WERI-Rb-1 (cell line): ENCODE measurements around the gene GNG14.

ENCODE experiments used
- DNase-seq: peaks from one replicate; pipeline ENCODE4 v3.0.0-alpha.2; 2020
- H3K27ac ChIP-seq: fragments of 250-450 bp; sonication (Bioruptor Pico); 2 replicates; pipeline ENCODE4 v1.5.1; 2020; ENCODE audit warnings: mild to moderate bottlenecking, moderate library complexity
- H3K27me3 ChIP-seq: fragments of 250-450 bp; sonication (Bioruptor Pico); 2 replicates; pipeline ENCODE4 v1.5.1; 2021; ENCODE audit warnings: mild to moderate bottlenecking, low read depth, moderate library complexity; ENCODE audit not compliant: insufficient read depth, severe bottlenecking
- H3K36me3 ChIP-seq: fragments of 250-450 bp; sonication (Bioruptor Pico); 2 replicates; pipeline ENCODE4 v1.5.1; 2020; ENCODE audit warnings: mild to moderate bottlenecking, moderate library complexity
- H3K4me3 ChIP-seq: 2 replicates; pipeline ENCODE4 v1.5.1; 2011; ENCODE audit warnings: low read depth, mild to moderate bottlenecking, control low read depth, low read length
- H3K9me3 ChIP-seq: fragments of 250-450 bp; sonication (Bioruptor Pico); 2 replicates; pipeline ENCODE4 v1.5.1; 2021; ENCODE audit warnings: mild to moderate bottlenecking, moderate library complexity; ENCODE audit not compliant: severe bottlenecking
- TF ChIP-seq, protein P1 (sequence below): IDR thresholded peaks from 2 replicates; pipeline ENCODE4 v1.5.1; 2011; ENCODE audit warnings: low read depth, mild to moderate bottlenecking, control low read depth, inconsistent platforms, low read length

GNG14 gene

DNA sequence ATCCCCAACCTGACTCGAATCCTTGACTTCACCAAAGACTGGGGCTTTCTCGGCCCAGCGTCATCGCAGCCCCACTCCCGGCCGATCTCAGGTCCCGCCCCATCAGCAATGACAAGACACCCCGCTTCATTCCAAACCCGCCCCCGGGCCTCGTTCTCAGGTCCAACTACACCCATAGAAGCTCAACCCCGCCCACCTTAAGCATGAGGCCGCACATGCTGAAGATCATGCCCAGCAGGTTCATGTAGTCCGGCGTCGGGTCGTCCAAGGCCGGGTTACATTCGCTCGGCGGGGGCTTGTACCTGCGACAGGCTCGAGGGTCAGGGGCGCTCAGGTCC is 18.9 kb upstream of the GNG14 start:
- TF ChIP-seq, protein P1, sequence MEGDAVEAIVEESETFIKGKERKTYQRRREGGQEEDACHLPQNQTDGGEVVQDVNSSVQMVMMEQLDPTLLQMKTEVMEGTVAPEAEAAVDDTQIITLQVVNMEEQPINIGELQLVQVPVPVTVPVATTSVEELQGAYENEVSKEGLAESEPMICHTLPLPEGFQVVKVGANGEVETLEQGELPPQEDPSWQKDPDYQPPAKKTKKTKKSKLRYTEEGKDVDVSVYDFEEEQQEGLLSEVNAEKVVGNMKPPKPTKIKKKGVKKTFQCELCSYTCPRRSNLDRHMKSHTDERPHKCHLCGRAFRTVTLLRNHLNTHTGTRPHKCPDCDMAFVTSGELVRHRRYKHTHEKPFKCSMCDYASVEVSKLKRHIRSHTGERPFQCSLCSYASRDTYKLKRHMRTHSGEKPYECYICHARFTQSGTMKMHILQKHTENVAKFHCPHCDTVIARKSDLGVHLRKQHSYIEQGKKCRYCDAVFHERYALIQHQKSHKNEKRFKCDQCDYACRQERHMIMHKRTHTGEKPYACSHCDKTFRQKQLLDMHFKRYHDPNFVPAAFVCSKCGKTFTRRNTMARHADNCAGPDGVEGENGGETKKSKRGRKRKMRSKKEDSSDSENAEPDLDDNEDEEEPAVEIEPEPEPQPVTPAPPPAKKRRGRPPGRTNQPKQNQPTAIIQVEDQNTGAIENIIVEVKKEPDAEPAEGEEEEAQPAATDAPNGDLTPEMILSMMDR = no peak
- Histone ChIP-seq H3K36me3 (peaks cover 55% of the 10 kb centered on the region), H3K27ac (peak overlapping the region; percentile 98), H3K4me3 (peak overlapping the region; percentile 88), H3K9me3 (no peaks in the 10 kb centered on the region), H3K27me3 (no peaks in the 10 kb centered on the region)
- peak; percentile 55 for DNase-seq

DNA sequence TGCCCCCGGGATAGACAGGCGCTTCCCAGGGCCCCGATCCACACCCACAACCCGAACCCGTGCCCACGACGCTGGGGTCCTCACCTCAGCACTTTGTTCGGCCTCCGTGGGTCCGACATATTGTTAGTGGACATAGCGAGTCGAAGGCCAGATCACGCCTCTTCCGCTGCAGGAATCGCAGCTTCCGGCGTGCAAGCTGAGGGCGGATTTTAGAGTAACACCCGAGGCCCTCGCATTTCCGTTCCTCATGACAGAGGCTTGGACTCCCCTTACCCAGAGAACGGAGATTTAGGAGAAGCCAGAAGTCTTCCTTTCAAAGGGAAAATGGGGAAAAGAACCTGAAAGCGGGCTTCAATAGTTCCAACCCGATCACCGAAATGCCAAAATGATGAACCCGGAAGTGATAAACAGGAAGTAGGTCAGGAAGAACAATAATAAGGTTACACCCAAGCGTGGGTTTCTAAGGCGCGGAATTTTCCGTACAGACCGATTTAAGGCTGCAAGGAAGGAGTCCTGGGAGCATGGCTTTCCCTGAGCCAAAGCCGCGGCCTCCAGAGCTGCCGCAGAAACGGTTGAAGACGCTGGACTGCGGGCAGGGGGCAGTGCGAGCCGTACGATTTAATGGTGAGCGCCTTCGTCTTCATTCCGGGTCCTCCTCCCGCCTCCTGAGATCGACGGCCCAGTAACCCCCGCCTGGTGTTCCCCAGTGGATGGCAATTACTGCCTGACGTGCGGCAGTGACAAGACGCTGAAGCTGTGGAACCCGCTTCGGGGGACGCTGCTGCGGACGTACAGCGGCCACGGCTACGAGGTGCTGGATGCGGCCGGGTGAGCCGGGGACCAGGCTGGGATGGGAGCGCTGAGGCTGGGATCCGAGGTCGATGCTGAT is 18.3 kb upstream of the GNG14 start:
- peak; percentile 75 for DNase-seq
- H3K27me3 ChIP-seq = no peaks in the 10 kb centered on the region
- H3K36me3 ChIP-seq = peaks cover 61% of the 10 kb centered on the region
- H3K27ac ChIP-seq = peak overlapping the region; percentile 98
- no peaks in the 10 kb centered on the region for H3K9me3 ChIP-seq
- H3K4me3 ChIP-seq = peak overlapping the region; percentile 88
- TF ChIP-seq, protein P1 = 0 out of 2 replicates have a peak, but pooled peaks have one; percentile 1

DNA sequence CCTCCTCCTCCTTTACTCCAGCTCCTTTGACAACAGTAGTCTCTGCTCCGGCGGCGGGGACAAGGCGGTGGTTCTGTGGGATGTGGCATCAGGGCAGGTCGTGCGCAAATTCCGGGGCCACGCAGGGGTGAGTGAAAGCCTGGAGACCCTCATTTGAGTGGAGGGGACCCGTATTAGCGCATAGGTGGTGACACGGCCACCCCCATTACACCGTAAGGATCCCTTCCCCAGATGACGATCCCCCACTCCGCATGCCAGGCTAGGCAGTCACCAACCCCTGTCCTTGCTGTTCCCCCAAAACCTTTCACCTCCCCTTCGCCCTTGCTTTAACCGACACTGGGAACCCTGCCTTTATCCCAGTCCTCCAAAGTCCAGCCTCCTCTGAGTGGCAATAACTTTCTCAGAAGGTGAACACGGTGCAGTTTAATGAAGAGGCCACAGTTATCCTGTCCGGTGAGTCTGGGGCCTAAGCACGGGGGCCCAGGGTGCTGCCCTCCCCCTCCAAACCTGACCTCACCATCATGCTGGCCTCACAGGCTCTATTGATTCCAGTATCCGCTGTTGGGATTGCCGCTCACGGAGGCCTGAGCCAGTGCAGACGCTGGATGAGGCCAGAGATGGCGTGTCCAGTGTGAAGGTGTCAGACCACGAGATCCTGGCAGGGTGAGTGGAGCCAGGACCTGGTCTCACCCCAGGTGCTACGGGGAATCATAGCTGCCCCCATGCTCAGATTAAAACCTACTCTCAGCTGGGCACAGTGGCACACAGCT is 17.5 kb upstream of the GNG14 start:
- no peaks in the 10 kb centered on the region for H3K27me3 ChIP-seq
- peak overlapping the region; percentile 98 for H3K27ac ChIP-seq
- no peaks in the 10 kb centered on the region for H3K9me3 ChIP-seq
- TF ChIP-seq, protein P1 = no peak
- DNase-seq = no peak
- H3K36me3 ChIP-seq = peaks cover 63% of the 10 kb centered on the region
- H3K4me3 ChIP-seq = peak overlapping the region; percentile 88

DNA sequence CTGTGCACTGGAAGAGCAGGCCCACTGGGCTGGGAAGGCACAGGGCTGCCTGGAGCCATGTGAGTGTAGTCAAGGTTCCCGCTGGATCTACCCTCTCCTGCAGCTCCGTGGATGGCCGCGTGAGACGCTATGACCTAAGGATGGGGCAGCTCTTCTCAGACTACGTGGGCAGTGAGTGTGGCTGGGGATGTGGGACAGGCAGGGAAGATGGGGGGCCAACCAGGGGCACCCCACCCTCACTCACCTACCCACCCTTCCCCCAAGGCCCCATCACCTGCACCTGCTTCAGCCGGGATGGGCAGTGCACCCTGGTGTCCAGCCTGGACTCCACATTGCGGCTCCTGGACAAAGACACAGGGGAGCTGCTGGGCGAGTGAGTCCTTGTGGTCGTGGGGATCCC is 15.1 kb upstream of the GNG14 start:
- no peak overlapping the region for H3K4me3 ChIP-seq
- TF ChIP-seq, protein P1 = no peak
- DNase-seq = no peak

DNA sequence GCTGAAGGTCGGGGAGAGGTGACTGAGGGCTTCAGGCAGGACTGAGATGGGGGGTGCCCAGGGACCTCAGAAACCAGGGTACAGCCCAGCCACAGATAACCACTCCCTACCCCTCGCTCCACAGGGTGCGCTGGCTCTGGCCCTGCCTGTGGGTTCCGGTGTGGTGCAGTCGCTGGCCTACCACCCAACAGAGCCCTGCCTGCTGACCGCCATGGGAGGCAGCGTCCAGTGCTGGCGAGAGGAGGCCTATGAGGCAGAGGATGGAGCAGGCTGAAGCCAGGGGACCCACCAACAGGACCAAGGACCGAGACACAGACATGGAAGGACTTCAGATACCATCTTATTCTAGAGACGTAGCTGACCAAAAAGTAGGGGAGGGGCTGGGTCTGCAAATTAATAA is 12.4 kb upstream of the GNG14 start:
- peaks cover 89% of the 10 kb centered on the region for H3K36me3 ChIP-seq
- DNase-seq = no peak

More for the DNA sequence above, 15.1 kb upstream of the GNG14 start:
- Histone ChIP-seq H3K9me3 (no peaks in the 10 kb centered on the region), H3K27me3 (no peaks in the 10 kb centered on the region), H3K27ac (no peak overlapping the region), H3K36me3 (peaks cover 79% of the 10 kb centered on the region)

More for the DNA sequence above, 12.4 kb upstream of the GNG14 start:
- Histone ChIP-seq H3K4me3 (no peak overlapping the region), H3K9me3 (no peaks in the 10 kb centered on the region), H3K27me3 (no peaks in the 10 kb centered on the region), H3K27ac (no peak overlapping the region)
- TF ChIP-seq, protein P1 = no peak
